Stimulated activated CD4-positive, alpha-beta T cell treated with anti-CD3 and anti-CD28 coated beads, Interleukin-2, amount 100 ng/mL, for 48 hours (primary cell): ENCODE measurements around the gene PEPD.

Experiments
- DNase-seq, 2 donors: peaks; one replicate each; pipeline ENCODE4 v3.0.0-alpha.2; 2020

The PEPD gene

DNA sequence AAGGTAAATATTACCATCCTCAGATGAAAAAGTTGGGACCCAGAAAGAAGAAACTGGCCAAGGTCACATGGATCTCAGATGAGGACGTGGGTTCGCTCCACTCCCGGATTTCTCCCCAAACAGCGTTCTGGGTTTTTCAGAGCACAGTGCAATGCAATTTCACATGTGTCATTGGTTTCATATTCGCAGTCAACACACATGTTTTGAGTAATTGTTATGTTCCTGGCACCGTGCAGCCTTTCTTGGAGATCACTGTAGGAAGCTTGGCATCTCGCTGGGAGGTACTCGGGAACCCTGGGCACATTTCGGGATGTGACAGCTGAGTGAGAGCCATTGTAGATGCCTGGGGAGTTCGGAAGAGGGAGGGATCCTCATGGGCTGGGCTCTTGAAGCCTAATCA is 174.3 kb downstream of the PEPD start:
- no peak for DNase-seq

DNA sequence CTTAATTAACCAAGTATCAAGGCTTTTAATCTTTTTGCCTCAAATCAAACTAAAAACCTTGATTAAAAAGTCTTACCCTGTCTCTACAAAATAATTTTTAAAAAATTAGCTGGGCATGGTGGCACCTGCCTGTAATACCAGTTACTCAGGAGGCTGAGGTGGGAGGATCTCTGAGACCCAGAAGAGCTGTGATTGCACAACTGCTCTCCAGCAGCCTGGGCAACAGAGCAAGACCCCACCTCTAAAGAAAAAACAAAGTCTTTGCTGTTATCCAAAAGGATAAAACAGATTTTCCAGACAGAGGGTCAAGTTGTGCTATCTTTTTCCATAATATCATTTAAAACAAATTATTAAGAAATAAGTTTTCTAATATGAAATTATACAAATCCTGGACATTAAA is 174.9 kb downstream of the PEPD start:
- no peak for DNase-seq

DNA sequence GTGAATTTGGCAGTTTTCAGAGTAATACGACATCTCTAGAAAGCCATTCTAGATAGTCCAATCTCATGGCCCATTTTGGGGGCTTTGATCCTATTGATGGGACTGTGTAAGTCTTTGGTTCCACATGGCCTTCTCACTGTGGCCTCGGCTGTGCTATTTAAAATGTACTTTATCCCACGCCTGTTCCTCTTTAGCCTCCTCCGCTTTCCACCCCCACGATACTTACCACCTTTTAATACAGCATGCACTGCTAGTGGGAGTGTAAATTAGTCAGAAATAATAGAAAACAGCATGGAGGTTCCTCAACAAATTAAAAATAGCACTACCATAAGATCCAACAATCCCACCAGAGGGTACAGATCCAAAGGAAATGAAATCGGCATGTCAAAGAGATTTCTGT is 176.4 kb downstream of the PEPD start:
- no peak for DNase-seq

DNA sequence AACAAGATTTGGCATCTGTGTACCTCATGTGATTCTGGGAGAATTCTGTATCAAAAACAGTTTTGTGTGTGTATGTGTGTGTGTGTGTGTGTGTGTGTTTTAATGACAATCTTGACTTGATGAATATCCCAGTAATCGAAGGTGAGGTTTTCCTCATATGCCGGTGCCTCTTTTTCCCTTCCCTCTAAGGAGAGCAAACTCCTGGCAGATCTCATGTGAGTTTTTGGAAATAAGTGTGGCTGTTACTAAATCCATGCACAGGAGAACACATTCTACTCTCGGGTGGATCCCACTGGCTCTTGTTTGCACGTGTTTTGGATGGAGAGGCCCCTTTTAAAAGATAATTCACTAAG is 177.0 kb downstream of the PEPD start:
- no peak for DNase-seq

DNA sequence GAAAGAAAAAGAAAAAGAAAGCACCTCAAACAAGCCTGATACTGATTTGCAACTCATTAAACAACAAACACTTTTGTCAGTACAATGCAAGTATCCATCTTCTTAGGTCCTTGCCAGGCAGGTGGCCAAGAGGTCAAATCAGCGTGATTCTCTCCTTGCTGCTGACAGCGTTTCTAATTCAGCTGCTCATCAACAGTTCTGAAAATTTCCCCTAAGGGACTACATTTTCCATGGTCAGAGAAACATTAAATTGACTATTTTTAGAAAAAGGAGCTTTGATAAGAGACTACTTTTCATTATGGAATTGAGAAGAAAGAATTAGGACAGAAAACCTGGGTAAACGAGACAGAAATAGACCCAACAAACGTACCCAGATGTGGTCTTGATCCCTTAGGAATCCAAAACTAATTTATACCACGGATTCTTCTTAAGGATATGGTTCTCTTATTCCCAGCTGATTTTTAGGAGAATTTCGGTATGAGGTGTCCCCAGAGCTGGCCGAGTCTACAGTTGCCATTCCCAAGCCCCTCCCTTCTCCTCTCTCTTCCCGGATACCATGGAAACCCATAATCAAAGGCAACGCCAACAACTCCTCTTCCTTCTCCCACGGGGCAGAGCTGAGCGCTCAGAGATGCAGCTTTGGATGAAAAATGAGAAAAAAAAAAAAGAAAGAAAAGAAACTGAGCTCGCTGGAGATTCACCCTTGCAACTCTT is 177.6 kb downstream of the PEPD start:
- DNase-seq = no peak

DNA sequence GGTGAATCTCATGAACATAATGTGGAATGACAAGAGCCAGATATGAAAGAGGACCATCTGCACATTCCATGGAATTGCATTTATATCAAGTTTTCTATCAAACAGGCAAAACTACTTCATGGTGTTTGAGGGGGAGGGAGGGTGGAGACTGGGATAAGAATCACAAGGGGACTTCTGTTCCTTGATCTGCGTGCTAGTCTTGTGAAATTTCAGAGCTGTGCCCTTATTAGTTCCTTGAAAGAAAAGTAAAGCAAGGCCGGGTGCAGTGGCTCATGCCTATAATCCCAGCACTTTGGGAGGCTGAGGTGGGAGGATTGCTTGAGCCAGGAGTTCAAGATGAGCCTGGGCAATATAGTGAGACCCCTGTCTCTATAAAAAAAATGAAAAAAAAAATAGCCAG is 178.3 kb downstream of the PEPD start:
- no peak for DNase-seq

DNA sequence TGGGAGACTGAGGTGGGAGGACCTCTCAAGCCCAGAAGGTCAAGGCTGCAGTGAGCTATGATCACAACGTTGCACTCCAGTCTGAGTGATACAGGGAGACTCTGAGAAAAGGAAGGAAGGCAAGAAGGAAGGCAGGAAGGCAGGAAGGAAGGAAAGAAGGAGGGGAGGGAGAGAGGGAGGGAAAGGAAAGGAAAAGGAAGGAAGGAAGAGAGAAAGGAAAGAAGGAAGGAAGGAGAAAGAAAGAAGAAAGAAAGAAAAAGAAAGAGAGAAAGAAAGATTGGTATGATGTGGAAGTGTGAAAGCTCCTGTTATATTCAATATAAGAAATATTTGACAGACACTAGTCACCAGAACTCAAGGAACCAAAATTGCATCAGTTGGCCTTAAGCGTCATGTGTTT is 180.6 kb downstream of the PEPD start:
- no peak for DNase-seq

DNA sequence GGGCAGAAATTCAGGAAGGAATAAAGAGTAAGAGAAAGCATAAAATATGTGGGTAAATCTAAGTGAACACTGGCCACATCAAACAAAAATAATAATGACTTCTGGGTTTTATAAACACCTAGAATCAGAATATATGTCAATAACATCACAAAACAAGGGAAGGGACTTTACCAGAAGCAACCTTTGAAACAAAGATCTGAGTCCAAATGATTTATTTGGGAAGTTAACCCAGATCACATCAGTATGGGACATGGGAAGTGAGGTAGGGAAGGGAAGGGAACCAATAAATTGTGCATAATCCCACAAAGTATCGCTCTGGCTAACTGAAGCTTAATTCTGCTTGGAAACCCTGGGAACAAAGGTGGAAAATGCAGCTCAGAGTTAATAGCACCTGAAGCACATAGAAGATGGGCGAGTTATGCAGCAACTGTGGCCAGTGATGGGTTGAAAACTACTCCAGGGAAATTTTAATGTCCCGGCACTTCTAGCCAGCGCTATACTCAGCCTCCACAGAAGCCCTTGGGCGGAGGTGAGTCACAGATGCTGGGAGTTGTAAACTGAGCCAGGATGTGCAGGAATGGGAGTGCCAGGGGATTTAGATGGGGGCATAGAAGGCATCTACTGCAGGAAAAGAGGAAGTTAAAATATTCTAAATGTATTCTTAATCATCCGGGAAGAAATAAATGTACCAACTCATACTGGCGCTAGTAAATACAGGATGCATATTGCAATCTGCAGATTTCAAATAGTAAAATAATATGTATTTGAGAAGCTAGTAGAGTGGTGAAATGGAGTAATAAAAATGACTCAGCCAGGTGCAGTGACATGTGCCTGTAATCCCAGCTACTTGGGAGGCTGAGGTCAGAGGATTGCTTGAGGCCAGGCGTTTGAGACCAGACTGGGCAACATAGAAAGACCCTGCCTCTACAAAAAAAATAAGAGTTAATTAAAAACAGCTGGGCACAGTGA is 182.3 kb downstream of the PEPD start:
- no peak for DNase-seq
